Pulmonary artery endothelial cell (primary cell): ENCODE measurements around the gene SLC35D1. TPM values are rescaled to one million over a fixed set of nuclear protein-coding genes. Genes with fewer than 3 reads are reported as not detected.
"Not testable (repeated sequence)": the region's sequence is repeated elsewhere in the genome, so short reads cannot be mapped to it uniquely, and the experiment has no call there.

Experiments used
- DNase-seq: peaks from one replicate; pipeline ENCODE4 v3.0.0-alpha.2; 2011; ENCODE audit warnings: low read depth, low spot score
- total RNA-seq: library from RNA; depleted of rRNA; stranded (reverse); fragments of >200 nt; gene quantifications from 2 replicates; pipeline ENCODE4 v1.2.3, GENCODE V29; 2014

The SLC35D1 gene
- total RNA-seq = 4.2 and 9.1 TPM in 2 replicates

DNA sequence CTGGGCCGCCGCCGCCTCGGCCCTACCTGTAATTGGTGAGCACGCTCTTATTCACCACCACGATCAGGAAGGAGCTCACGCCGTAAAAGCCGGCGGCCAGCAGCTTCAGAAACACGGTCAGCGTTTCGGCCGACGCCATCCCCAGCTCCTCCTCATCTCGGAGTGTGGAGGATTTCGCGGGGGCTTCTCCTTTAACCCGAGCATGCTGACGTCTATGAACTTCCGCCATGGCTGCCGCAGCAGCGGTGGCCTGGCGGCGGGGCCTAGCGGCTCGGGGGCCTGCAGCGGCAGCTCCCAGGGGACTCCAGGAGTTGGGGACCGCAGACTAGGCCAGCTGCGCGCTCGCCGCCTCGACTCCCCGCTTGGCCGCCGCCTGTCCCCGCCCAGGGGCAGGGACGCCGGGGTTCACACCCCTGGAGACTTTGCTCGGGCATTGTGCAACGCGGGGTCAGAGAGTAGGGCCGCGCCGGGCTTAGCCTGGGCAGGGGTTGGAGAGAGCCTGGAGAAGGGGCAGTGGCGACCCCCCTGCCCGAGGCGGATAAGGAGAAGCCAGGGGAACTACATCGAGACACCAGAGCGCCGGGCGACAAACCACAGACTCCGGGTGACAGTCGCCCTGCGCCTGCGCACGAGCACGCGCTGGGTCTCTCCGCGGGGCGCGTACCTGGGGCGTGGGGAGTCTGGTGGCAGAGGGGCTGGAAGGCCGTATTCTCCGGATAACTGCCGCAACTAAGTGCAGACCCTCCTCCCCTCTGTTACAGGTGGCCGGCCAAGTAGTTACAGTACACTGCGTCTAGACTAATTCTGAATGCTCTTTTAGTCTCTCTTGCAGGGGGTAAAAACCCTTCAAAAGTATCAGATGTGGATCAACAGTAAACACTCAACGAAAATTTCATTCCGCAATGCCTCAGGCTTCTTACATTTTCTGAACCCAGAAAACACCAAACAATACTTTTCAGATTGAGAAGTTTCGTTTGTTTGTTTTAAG lies at the start of gene SLC35D1:
Gene SLC35D1, minus strand, starts transcription at position 364 of the 988 bp plus-strand sequence. Its CDS starts 135 bp downstream, at position 229.
- no peak for DNase-seq

DNA sequence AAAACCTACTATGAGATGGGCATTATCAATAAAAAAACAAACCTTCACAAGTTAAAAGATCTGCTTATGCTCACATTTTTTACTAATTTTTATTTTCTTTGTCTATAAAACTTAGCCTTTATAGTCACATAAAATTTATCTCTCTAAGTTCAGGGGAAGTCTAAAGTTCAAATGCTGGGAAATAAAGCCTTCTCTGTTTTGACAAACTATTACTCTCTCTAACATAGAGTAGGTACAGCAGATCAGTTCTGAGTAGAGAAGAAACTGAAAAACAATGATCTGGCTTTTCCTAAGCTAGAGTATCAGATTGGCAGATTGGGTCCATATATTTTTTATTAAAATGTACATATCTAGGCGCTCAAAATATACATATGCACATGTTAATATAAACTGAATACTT lies 49.6 kb upstream of the SLC35D1 start:
- DNase-seq = no peak

DNA sequence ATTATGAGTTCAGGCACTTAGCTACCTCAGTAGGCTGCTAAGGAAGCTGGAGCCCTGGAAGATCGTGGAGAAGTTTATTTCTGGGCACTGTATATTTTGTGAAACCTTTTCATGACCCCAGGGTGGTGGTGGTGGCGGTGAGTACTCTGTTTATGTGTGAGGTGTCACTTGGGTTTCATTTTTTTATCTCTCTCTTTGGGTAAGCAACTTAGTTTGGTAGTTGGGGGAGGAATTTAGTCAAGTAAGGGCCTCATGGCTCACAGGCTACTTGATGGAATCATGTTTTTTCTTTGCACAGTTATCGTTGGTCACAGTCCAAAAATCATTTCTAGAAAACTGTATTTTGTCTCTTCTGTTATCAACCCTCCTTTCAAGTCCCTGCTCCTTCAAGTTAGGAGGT lies 46.9 kb upstream of the SLC35D1 start:
- DNase-seq = no peak

DNA sequence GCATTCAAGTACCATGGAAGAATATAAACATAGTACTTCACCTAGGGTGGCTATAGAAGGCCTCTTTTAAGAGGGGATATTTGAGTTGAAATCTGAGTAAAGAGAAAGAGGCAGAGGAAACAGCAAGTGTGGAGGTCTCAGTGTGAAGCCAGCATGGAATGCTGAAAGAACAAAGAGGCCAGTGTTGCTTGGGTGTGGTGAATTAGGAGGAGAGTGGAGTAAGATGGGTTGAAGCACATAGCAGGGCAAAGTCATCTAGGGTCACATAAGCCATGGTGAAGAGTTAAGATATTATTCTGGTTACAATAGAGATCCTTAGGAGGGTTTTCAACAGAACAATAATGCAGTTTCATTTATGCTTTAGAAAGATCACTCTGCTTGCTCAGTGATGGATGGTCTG lies 43.4 kb upstream of the SLC35D1 start:
- no peak for DNase-seq

DNA sequence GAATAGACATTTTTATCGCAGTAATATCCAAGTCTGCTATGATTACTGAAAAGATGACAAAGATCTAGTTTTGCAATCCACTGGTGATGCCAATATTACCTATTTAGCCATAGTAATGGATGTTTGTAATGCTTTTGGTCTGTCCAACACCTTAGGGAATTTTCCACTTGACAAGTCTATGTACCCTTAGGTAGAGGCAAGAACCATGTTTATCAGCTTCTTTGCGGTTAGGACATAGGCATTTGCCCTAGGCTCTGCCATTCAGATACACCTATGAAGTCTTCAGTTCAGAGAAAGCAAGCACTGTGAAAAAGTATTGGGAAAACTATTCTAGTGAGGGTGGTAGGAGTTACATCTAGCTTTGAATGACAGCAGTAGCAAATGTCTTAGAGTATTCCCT lies 40.2 kb upstream of the SLC35D1 start:
- no peak for DNase-seq

DNA sequence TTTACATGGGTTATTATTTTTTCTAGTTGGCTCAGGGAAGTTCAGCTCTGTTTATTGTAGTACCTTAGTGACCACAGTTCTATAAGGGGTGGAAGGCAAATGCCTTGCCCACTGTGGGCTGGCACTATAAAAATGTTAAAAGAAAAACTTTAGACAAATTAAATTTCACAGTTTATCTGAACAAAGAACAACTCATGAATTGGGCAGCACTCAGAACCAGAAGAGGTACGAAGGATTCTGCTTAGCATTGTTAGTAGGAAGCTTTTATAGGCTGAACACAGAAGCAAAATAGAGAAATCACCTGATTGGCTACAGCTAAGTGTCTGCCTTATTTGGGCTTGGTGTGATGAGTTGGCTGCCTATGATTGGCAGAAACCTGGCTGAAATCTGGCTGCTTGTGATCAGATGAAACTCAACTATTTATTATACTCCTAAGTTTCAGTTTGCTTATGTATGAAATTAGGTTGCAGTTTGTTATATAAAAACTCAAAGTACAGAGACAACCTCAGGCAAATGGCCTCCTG lies 35.8 kb upstream of the SLC35D1 start:
- DNase-seq = no peak

DNA sequence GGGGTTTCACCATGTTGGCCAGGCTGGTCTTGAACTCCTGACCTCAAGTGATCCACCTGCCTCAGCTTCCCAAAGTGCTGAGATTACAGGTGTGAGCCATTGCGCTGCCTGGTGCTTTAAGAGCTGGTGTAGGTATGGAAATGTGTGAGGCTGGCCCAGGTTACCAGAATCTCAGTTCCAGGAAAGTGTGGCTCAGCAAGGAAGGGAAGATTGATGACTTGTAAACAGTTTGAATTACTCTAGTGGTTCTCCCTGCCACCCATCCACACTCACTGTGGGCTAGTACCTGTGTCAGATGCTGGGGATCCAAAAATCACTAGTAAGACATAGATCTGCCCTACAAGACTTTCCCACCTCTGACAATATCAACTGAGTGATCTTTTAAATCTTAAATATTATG lies 34.5 kb upstream of the SLC35D1 start:
- no peak for DNase-seq

DNA sequence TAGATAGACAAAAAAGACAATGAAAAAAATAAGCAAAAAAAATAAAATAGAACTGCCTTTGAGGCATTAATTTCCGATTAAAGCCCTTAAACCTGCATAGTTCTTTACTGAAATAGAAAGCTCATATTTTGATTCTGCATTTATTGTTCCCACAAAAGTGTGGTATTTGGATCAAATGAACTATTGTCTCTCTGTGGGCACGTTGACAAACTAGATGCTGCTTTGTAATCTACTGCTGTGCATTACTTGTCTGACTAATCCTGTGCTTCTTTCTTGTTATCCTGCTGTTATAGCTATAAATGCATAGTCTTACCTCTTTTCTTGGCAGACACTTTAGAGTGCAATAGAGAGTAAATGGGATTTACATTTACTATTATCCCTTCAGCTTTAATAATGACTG lies 31.4 kb upstream of the SLC35D1 start:
- no peak for DNase-seq

DNA sequence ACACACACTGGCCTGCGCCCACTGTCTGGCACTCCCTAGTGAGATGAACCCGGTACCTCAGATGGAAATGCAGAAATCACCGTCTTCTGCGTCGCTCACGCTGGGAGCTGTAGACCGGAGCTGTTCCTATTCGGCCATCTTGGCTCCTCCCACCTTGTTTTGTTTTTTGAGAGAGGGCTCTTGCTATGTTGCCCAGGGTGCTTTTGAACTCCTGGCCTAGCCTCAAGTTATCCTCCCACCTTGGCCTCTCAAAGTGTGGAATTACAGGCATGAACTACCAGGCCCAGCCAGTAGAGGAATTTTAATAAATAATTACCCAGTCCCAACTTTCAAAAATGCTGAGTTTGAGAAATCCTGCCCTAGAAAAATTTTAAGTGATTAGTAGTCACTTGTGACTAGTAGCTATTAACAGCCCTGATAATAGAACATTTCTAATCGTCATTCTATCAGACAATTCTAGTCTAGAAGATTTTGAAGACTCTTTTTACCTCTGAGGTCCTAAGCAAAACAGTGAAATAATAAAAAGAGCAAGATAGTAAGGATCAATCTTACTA lies 30.9 kb upstream of the SLC35D1 start:
- no peak for DNase-seq

DNA sequence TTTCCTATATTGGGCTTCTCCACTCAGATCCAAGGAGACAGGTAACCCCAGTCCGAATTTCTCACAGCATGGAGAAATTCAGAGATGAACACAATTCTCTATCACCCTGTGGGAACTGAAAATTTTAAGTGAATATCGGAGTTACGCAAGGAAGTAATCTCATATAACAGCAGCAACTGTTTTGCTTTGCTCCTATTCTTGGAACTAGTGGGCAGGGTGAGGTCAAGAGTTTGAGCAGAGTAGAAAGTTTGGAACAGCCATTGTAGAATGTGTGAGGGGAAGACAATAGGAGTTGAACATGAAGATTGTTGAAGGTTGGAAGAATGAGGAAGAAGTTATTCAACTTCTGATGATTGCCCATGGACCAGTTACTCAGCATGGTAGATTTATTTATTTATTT lies 24.3 kb upstream of the SLC35D1 start:
- DNase-seq = no peak

DNA sequence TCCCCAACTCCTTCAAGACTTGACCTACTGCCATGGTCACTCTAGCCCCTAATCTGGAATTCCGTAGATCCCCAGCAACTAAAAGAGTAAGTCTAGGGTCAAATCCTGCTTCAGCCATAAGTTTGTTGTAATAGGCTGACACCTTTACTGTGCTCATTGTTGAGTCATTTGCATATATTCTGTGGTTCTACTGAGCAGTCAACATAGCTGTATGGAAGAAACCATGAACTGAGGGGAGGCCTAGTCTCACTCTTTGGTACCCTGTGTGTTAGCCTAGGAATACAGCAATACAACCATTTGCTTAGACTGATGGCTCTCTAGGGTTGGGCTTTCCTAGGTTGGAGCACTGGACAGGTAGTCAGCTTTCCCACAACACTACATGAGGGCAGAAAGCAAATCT lies 23.6 kb upstream of the SLC35D1 start:
- DNase-seq = no peak

DNA sequence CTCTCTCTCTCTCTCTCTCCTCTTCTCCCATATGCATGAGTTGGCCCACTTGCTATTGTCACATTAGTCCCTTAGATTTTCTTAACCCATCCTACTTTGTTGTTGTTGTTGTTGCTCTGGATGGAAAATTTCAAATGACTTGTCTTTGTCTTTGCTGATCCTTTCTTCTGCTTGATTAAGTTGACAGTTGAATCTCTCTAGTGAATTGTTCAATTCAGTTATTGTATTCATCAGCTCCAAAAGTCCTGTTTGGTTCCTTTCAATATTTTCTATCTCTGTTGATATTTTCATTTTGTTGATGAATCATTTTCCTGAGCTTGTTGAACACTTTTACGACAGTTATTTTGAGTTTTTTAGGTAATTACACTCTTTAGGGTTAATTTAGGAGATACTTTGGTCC lies 18.8 kb upstream of the SLC35D1 start:
- DNase-seq = no peak

DNA sequence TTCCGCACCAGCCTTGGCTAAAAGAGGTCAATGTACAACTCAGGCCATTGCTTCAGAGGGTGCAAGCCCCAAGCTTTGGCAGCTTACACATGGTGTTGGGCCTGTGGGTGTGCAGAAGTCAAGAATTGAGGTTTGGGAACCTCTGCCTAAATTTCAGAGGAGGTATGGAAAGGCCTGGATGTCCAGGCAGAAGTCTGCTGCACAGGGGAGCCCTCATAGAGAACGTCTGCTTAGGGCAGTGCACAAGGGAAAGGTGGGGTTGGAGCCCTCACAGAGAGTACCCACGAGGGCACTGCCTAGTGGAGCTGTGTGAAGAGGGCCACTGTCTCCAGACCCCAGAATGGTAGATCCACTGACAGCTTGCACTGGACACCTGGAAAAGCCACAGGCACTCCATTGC lies 13.7 kb upstream of the SLC35D1 start:
- not testable (repeated sequence) for DNase-seq

DNA sequence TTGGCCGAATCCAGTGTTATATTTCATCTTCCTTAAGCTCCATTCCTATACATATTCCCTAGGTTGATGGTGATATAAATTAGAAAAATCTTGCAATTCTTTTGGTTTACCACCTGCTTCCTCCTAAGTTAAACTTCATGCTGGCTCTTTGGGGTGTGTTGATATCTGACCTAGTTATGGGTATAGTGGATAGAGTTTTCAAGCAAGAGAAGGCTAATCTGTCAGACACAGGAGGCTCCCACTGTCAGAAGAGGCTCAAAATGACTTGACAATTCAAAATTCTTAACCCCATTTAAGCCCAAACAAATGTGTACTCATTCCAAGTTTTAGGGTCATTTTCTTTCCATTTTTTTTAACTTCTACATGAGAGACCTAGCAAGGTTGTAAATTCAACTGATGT lies 8.5 kb upstream of the SLC35D1 start:
- no peak for DNase-seq

DNA sequence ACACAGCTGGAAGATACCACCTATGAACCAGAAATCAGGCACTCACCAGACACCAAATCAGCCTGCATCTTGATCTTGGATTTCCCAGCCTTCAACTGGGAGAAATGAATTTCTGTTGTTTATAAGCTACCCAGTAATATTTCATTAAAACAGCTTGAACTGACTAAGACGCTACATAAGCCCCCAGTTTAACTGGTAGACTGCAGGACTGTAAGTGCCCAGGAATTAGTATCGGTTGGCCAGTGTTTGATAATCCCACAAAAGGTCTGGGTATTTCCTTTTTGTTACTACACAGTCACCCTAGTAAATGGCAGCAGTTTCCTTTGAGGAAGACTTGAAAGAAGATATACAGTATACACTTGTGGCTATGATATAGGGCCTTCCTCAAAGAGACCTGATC lies 7.3 kb upstream of the SLC35D1 start:
- no peak for DNase-seq

DNA sequence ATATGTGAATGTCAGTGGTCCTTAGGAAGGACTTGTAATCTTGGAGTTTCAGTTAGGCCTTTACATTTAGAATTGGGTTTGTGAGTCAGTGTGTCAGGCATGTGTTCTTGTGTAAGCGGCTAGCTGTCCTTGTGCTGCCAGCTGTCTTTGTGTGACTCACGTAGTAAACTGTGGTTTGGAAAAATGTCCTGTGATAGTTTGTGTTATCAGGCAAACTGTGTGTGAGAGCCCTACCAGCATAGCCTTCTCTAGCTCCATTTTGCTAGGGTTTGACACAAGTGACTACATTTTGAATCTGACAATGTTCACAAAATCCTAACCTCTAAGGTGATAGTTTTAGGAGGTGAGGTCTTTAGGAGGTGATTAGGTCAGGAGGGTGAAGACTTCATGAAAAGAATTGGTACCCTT lies 6.9 kb upstream of the SLC35D1 start:
- no peak for DNase-seq

DNA sequence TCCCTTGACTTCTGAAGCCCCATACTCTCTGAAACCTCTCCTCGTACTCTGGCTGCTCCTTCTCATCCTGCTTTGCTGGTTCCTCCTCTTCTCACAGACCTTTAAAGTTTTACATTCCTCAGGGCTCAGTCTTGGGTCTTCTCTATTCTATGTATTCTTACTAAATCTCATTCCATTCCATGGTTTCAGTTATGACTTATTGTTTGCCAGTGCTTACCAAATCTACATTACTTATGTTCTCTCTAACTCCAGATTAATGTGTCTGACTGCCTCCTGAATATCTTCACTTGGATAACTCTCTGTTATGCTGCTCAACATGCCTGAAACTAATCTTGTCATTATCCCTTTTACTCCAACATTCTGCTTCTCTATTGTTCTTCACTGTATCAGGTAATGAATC lies 5.4 kb upstream of the SLC35D1 start:
- DNase-seq = no peak

DNA sequence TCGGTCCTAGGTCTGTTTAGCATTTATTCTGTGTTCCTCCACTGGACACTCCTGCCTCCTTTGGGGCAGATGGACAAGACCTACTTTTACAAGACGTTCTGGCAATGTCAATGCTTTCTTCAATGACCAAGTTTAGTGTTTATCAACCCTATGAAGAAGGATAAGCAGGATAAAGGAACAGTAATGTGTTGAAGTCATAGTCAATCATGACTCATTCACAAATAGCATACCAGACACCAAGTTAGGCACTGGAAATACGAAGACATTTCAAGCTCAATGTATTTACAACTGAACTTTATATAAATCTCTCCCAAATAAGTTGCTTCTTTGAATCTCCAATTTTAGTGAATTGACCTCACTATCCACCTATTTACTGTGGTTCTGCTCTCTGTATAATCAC lies 4.8 kb upstream of the SLC35D1 start:
- no peak for DNase-seq

DNA sequence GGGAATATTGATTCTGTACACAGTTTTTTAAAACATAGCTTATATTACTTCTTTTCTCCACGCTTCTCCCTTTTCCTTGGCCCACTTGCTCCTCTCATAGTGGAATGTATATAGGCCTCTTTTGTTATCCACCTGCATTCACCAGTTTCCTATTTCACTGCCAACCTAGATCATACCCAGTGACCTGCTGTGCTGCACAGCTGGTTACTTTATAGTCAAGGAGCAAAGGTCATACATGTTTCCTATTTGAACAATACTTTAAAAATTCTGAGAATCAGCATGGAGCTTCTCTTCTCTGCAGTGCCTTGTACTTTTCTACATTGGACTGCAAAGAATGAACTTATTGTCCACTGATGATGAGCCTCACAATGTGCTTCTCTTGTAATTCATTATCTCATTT lies 4.3 kb upstream of the SLC35D1 start:
- DNase-seq = no peak

DNA sequence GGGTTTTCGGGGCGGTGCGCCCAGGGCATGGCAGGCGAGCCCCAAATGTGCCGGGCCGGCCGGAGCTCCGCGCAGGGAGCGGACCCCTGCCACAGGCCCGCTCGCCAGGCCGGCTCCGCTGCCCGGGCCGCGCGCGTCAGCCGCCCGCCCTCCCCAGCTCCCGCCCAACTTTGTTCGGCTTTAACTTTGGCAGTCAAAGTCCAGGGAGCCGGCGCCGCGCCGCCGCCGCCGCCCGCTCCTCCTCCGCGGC lies 488 bp downstream of the SLC35D1 start:
- DNase-seq = no peak

DNA sequence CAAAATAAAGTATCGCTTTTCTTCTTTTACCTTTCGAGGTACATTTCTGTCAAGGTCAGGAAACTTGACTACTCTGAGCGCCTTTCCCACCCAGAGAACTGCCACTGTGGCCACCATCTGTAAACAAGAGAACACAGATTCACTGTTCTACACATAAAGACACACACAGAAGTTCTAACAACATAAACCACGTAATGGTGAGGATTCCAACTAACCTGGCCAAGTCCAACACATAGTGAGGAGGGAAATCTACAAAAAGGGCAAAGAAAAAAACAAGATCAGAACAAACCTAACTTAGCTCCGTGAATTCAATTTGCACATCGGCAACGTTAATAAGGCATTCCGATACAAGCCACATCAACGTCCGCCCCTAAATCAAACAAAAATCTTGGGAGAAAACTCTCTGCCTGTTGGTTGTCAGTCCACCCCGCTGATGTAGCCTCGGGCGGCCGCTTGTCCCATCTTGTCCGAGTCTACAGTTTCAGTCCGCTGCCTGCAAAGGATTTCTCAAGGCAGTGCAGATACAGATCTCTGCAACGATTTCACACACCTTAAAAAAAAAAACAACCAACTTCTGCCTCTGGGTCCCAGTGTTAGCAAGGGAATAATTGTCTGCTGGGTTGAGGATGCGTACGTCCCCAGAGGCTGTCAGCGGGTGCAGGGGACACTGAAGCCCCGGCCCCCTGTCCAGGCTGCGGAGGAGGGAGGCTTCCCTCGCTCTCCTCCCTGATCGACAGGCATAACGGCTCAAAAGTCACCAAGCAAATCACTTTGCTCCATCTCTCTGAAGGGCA lies 1.0 kb downstream of the SLC35D1 start:
- no peak for DNase-seq

DNA sequence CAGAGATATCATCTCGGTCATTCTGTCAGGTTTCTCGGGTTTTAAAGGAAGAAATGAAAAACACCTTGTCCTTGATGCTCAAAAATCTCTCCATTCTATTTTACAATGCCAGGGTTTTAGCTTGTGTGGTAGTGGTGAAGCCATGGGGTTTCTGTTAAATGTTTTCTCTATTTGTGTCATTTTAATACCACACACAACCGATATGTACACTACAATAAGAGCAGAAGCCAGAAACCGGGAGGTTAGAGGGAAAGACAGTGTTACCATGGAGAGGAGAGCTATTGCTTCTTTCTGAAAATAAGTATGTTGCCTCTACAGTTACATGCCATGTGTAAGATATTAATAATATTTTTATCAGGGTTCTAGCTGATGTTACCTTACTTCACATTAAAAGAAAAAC lies 2.8 kb downstream of the SLC35D1 start:
- no peak for DNase-seq
